Cardiac muscle cell (in vitro differentiated cells and primary cell): ENCODE data around the gene MC4R. TPM values are rescaled to one million over a fixed set of nuclear protein-coding genes. Genes with fewer than 3 reads are reported as not detected.

Experiments used
- DNase-seq, 2 donors: peaks; one replicate each; pipeline versions ENCODE4 v3.0.0 to v3.0.0-alpha.2; 2010 to 2017; ENCODE audit warnings: low read depth in 1 of 2, low spot score in 1 of 2
- H3K27ac ChIP-seq: fragments of 200-600 bp; sonication (generic); 2 replicates; pipeline ENCODE4 v1.5.1; 2016
- H3K27me3 ChIP-seq: fragments of 200-600 bp; sonication (generic); 2 replicates; pipeline ENCODE4 v1.6.0; 2016; ENCODE audit warnings: control low read depth
- H3K36me3 ChIP-seq: fragments of 200-600 bp; sonication (generic); 2 replicates; pipeline ENCODE4 v1.5.1; 2016; ENCODE audit warnings: control low read depth
- H3K4me1 ChIP-seq: fragments of 200-600 bp; sonication (generic); 2 replicates; pipeline ENCODE4 v1.8.1; 2017; ENCODE audit warnings: low read depth, mild to moderate bottlenecking, mixed run types
- H3K4me3 ChIP-seq: fragments of 200-600 bp; sonication (generic); 2 replicates; pipeline ENCODE4 v1.5.1; 2016; ENCODE audit warnings: mild to moderate bottlenecking
- H3K9me3 ChIP-seq: fragments of 200-600 bp; sonication (generic); 2 replicates; pipeline ENCODE4 v1.5.1; 2017; ENCODE audit warnings: low read depth, mild to moderate bottlenecking, control low read depth
- CTCF ChIP-seq: IDR thresholded peaks from 2 replicates; pipeline ENCODE4 v1.5.1; 2012; ENCODE audit warnings: low read depth, mild to moderate bottlenecking, low read length
- polyA plus RNA-seq: library from polyadenylated mRNA; unstranded; fragments of >200 nt; fragmentation: Nextera tagmentation; extraction: Ambion mirVana; gene quantifications from 2 replicates; pipeline ENCODE4 v1.2.1, GENCODE V29; 2016
- total RNA-seq: library from RNA; depleted of rRNA; stranded (reverse); fragments of >200 nt; gene quantifications from 2 replicates; pipeline ENCODE4 v1.2.3, GENCODE V29; 2016

Gene MC4R
- total and polyA plus RNA-seq, 2 experiments from 2014 or later, result 0.54 to 2.5 TPM

GRCh38 chr18:60322591-60322990 is 50.0 kb downstream of the MC4R start:
- no peak overlapping the region for H3K4me3 ChIP-seq
- no peaks in the 10 kb centered on the region for H3K9me3 ChIP-seq
- no peak overlapping the region for H3K27ac ChIP-seq
- H3K4me1 ChIP-seq, result no peaks in the 10 kb centered on the region
- DNase-seq, result no peak
- H3K36me3 ChIP-seq, result no peaks in the 10 kb centered on the region
- TF ChIP-seq CTCF, result no peak
- no peaks in the 10 kb centered on the region for H3K27me3 ChIP-seq
